NCI-H1417 treated with DMSO at 0.1 percent for 48 hours (cell line): ENCODE data around the gene EFHD2.
"Not testable (repeated sequence)": the region's sequence is repeated elsewhere in the genome, so short reads cannot be mapped to it uniquely, and the experiment has no call there.

Experiments used
- DNase-seq: peaks from one replicate; lab custom pipeline; 2025; lab: John Stamatoyannopoulos, UW

Gene EFHD2

DNA sequence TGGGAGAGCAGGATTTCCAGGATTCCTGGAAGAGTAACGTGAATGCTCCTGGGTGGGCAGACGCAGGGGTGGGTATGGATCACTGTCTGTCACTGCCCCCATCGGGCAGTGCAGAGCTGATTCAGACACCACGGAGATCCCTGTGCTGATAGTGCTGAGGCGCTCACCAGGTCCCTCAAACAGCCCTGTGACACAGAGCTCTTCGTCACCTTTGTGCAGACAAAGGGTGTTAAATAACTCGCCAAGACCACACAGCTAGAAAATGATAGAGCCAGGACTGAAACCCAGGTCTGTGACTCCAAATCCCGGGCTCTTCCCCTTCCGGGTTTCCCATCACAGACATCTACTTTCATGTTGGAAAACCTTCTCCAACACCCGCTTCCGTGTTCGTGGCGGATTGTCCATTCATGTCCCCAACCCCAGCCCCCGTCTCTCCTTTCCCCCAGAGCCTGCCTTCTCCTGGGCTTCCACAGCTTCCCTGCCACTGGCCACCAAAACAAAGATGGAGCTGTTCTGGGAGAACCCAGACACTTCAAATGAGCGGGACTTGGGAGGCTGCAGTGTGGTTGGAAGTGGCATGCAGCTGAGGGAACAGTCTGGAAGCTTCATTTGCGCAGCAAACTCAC is 2.6 kb downstream of the EFHD2 start:
- no peak for DNase-seq

DNA sequence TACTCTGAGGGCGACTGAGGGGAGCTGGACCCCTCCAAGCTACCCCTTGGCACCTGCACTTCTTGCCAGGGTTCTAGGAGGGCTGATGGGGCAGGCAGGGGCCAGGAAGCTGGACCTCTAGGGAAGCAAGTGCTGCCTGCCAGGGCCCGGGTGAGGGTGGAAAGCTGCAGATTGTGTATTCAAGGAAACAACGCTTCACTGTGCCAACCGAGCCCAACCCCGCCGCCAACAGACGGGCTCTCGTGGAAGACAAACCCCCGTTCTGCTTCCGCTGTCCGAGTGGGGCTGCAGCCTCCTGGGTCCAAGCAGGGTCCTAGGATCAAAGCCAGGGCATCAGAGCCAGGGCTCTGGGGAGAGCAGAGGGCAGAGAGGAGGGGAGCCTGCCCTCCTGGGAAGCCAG is 3.2 kb downstream of the EFHD2 start:
- no peak for DNase-seq

DNA sequence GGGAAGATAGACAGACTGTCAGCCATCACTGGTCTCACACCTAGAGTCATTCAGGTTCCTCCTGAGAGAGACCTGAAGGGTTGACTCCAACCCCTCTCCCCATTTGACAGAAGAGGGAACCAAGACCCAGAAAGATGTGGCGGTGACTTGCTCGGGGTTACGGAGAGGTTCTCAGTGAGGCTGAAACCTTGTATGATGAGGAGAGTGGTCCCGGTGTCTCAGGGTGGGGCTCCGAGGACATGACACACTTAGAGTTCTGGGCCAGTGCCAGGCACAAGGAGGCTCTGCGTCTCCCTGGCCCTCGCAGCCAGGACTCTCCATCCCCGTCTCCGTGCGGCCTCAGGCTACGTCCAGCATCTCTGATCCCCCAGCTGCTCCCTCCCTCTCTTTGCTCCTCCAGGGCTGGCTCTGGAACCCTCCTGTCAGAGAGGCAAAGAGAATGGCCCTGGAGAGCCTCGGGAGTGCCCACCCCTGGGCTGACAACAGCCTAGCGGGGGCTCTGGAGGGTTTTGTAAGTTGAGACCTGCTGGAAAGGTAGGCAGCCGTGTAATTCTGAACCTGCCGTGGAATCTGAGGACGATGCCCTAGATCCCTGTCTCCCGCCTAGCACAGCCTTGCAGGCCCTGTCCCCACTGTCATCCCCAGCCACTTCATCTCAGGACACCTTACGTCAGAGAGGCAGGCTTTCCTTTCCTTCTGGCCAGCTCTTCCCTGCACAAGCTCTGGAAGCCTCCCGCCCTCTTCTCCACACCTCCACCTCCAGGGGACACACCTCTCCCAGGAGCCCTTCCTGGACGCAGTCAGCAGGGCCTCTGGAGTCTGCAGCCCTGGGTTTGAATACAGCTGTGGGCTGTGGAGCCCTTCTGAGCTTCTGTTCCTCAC is 4.1 kb downstream of the EFHD2 start:
- no peak for DNase-seq

DNA sequence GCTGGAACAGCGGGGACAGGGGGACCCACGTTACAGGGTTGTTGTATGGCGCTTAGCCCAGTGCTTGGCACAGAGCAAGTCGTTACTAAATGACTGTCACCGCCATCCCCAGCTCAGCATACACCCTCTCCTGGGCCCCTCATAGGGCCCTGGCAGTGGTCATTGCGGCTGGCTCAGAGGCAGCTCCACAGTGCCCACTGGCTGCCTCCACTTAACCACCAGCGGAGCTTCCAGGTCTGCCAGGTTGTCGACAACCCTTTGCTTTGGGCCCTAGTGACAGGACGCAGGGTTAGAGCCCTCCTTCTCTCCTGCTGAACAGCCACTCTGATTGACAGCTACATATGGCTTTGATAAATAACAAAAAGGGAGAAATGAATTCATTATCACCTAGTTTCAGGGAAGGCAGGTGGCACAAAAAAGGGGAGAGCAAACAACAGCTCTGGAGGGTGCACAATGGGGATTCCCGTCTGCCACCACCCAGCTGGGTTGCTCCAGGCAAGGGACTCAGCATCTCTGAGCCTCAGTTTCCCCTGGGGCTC is 4.8 kb downstream of the EFHD2 start:
- DNase-seq: no peak

DNA sequence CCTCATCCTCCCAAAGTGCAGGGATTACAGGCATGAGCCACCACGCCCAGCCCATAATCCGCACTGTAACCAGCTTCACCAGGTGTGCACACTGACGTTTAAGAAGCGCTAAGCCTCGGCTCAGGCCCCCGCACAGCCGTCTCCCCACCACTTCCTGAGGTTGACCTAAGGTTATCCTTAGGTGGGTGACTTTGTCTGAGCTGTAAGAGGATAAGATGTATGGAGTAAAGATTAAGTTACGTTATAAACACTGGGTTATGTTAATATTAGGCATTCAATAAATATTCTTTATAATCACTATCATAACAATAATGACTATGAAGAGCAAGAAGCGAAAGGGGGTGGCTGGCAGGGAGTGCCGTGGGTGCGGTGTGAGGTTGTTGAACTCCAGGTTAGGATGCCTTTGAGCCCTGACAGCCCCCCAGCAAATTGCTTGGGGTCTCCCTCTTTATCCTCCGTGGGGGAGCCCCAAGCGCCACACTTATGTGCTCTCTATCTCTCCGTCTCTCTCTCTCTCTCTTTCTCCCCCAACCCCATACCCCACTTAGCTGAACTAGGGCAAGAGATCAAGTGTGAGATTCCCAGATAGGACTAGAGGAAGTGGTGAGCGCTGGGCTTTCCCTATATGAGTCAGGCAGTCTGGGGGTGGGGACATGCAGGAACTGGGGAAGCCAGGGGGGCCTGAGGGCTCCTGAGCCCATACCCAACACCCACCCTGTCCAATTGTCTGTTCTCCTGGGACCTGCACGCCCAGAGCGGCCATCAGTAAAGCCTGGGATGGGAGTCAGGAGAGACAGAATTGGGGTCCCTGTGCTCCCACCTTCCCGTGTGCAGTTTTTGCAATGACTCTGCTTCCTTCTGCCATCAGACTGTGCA is 7.6 kb downstream of the EFHD2 start:
- no peak for DNase-seq

DNA sequence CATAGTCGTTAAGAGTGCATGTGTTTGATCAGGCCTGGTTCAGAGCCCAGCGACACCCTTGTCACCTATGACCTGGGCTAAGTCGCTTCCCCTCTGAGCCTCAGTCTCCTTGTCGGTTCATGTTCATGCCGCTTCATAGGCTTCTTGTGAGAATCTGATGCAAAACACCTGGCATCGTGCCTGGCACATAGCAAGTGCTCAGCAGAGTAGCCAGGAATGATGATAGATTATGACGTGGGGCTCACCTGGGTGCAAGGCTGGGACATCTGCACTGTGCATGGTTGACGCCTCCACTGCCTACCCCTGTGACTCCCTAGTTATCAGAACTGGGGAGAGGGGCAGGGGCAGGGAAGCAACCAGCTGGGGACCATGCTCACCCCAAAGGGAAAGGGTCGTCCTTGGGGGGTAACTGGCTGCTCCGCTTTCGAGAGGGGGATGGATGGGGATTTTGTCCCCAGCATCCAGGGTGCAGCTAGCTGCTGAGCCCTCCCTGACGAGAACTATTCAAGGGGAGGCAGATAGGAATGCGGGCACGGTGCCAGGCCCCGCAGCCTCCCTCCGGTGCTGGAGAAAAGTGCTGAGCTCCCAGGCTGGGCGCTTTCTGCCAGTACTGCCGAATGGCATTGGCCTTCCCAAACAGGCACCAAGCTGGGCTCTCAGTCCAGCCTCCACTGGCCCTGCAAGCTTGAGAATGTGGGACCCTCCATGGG is 9.3 kb downstream of the EFHD2 start:
- DNase-seq: no peak

DNA sequence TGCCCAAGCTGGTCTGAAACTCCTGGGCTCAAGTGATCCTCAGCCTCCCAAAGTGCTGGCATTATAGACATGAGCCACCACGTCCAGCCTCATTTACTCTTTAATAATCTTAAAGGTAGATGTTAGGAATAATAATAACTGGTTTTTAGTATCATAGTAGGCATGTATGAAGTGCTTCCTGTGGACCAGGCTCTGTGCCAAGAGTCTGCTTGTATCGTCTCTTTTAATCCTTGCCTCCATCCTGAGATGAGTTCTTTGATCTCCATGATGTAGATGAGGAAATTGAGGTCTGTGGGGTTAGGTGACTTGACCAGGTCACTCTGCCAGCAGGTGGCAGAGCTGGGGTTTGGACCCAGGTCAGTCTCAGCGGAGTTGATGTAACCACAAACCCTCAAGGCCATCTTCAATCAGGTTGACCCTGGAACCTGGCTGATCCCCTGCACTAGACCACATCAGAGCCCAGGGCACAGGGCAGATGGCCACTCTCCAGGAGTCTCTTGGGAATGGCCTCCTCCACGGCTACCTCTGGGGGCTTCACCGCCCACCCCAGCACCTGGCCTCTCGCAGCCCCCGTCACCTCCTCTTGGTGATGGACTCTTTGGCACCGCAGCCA is 11.3 kb downstream of the EFHD2 start:
- DNase-seq: no peak

DNA sequence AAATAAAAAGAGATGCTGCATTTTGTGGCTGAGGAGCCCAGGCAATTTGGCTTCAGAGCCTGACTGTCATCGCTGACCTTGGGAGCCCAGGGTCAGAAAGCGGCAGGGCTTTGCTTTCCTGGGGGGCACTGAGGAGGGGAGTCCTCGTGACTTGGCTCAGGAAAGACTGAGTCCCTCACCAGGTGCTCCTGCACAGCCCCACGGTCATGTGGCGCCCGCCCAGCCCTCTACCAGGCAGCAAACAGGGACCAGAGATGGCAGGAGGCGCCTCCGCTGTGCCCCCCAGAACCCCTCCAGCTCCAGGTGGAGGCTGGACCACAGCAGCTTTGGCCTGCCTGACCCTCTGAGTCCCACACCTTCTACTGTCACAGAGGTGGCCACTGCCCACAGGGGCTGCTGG is 13.2 kb downstream of the EFHD2 start:
- DNase-seq: no peak

DNA sequence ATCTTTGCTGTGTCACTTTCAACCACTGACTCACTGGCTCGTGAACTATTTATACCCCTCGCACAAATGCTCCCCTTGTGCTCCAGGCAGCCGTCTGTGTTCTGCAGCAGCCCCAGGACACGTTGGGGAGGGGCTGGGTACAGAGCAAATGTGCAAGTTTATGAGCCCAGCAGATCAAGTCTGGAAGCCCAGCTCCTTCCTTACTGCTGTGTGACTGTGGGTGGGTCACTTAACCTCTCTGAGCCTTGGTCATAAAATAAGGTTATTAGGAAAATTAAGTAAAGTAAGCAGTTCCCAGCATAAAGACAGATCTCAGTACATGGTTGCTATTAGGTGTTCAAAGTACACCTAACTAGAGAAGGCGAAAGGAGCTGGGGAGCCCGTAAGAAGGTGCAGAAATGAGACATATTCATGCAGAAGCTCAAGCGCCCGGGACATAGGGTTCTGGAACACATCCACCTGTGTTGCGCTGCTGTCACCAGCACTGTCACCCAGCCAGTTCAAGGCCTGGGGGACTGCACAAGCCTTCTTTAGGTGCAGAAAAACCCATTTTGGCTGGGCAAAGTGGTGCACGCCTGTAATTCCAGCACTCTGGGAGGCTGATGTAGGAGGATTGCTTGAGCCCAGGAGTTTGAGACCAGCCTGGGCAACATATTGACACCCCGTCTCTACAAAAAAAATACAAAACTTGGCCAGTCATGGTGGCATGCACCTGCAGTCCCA is 13.8 kb downstream of the EFHD2 start:
- DNase-seq: no peak

DNA sequence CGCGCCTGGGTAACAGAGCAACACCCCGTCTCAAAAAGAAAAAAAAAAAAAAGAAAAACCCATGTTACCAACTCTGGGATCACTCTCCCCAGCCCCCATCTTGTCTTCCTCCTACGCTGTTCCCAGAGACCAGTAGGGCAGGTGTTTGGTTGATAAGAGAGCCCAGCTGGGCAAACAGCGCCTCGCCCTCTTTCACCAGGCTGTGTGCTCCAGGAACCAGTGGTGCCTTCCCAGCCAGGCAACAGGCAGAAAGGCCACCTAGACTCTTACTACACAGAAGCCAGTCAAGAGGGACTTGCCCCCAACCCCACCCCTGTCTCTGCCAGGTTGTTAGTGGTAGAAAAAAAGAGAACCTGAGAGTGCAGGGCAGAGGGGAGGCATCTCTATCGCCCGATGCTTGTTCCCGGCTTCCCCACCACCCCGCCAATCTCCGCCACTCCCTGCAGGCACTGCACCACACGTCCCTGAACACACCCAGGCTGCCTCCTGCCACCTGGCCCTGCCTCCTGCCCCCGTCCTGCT is 14.5 kb downstream of the EFHD2 start:
- peak; percentile 92 for DNase-seq

DNA sequence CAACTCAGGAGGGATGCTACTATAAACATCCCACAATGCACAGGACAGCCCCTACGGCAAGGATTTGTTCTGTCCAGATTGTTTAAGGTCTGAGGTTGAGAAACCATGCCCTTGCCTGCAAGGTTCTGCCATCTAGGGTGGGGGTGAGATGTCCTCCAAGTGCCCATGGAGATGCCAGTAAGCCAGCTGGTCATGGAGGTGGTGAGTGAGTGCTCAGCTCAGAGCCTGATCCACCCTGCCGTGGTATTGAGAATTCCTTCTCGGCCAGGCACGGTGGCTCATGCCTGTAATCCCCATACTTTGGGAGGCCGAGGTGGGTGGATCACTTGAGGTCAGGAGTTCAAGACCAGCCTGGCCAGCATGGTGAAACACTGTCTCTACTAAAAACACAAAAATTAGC is 15.3 kb downstream of the EFHD2 start:
- DNase-seq: no peak

DNA sequence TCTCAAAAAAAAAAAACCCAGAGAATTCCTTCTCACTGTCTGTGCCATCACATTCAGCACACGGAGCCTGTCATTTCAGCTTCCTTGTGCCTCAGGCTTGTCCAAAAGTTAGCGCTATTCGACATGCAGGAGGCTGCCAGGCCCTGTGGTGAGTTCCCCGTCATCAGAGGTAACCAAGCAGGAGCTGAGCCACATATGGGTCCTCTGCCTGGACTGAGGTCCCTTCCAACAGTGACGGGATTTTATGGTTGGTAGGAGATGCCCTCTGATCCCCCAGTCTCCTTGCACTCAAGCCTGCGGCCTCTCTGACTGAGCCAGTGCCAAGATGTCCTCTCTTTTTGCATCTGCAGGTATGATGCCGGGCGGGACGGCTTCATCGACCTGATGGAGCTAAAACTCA is 15.8 kb downstream of the EFHD2 start:
- no peak for DNase-seq

DNA sequence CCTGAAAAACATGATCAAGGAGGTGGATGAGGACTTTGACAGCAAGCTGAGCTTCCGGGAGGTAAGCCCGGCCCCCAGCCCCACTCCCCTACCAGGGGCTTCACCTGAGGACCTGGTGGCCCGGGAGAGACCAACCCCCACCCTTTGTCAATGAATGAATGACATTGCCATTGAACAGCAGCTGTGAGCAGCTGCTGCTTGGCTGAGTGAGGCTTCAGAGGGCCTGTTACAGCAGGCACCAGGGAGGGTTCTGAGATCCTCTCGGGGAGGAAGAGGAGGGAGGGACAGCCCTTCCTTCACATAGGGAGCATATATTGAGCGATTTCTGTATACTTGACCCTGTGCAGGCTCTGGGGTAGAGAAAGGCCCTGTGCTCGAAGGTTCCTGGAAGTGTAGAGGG is 16.3 kb downstream of the EFHD2 start:
- DNase-seq: no peak

DNA sequence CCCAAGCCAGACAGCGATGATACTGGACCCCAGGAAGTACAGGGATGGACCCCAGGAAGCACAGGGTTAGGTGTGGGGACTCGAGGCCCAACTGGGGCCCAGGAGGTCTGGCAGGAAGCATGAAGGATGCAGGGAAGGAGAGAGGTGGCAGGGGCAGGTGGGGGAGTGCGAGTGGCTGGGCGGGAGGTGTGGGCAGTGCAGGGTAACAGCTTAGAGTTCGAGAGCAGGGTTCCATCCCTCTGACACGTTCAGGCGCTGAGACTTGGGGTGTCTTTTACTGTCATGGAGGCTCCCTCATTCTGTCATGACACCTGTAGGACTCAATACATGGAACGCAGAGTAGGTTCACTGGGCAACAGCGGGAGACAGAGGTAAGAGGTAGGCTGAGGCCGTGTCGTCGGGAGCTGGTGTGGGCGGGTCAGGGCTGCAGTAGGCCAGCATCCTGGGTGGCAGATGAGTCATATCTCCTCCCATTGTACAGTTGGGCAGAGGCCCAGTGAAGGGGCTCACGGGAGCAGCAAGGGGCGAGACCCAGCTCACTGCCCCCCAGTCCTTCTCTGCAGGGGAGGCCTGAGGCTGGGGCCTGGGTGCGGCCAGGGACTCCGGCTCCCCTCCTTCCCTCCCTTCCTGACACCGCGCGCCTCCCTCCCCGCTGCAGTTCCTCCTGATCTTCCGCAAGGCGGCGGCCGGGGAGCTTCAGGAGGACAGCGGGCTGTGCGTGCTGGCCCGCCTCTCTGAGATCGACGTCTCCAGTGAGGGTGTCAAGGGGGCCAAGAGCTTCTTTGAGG is 17.0 kb downstream of the EFHD2 start:
- DNase-seq: no peak

DNA sequence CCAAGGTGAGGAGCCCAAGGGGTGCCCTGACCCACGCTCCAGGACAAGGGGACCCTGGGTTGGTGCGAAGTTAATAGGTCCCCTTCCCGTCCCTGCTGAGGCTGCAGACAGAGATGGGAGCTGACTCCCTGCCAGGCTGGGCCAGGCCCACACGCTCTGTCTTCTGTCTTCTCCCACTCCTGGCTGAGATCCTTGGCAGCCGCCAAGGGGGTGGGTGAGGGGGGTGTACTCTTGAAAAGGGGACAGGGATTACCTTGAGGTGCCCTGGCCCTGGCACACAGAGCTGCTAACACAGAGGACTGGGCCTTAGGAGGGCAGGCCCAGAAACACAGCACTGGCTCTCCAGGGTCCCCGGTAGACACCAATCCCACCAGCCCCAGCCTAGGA is 17.6 kb downstream of the EFHD2 start:
- no peak for DNase-seq

DNA sequence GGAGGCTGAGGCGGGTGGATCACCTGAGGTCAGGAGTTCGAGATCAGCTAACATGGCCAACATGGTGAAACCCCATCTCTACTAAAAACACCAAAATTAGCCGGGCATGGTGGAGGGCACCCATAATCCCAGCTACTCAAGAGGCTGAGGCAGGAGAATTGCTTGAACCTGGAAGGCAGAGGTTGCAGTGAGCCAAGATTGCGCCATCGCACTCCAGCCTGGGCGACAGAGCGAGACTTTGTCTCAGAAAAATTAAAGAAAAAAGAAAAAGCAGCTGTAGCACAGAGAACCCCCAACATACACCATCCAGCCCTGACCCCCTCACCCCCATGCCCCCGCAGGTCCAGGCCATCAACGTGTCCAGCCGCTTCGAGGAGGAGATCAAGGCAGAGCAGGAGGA is 18.6 kb downstream of the EFHD2 start:
- DNase-seq: not testable (repeated sequence)

DNA sequence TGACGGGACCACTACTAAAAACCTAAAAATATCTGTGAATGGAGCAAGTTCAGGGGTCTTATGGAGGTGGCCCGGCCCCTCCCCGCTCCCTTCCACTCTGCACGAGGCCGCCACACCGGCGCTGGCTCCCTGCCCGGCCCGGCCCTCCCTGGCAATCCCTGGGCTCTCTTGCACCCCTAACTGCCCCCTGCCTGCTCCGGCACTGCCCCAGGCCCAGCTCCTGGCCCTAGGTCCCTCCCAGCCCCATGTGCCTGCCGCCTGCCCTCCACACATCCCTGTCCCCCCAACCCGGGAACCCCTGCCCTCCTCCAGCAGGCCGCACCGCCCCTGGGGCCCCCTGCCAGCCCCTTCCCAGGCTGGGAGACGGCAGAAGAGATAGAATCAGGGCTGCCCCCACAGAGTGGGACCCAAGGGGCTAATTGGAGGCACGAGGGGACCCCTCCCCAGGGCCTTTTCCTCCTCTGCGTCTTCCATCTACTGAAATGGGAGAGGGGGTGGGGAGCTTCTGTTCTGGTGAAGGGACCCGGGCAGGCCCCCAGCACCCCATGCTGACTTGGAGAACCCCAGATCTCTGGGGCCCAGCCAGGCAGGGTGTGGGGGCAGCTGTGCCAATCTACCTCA is 19.2 kb downstream of the EFHD2 start:
- DNase-seq: no peak

DNA sequence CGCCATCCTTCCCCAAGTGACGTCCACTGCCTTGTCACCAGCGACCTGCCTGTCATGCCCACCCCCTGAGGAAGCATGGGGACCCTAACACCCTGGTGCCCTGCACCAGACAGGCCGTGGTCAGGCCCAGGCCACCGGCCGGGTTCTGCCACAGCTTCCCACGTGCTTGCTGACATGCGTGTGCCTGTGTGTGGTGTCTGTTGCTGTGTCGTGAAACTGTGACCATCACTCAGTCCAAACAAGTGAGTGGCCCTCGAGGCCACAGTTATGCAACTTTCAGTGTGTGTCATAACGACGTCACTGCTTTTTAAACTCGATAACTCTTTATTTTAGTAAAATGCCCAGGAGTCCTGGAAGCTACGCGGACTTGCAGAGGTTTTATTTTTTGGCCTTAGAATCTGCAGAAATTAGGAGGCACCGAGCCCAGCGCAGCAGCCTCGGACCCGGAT is 20.0 kb downstream of the EFHD2 start:
- no peak for DNase-seq
